GM12891 (cell line): Measurements from ENCODE around the gene DCP1B.

Experiments used
- POLR2A ChIP-seq: IDR thresholded peaks from 2 replicates; pipeline ENCODE4 v1.6.1; 2011; ENCODE audit warnings: low read depth, low read length, control low read depth
- POLR2AphosphoS5 ChIP-seq: IDR thresholded peaks from 2 replicates; pipeline ENCODE4 v1.6.1; 2011; ENCODE audit warnings: low read depth, low read length, control low read depth
- TAF1 ChIP-seq: IDR thresholded peaks from 2 replicates; pipeline ENCODE4 v1.6.1; 2011; ENCODE audit warnings: low read depth, low read length, control low read depth

DNA sequence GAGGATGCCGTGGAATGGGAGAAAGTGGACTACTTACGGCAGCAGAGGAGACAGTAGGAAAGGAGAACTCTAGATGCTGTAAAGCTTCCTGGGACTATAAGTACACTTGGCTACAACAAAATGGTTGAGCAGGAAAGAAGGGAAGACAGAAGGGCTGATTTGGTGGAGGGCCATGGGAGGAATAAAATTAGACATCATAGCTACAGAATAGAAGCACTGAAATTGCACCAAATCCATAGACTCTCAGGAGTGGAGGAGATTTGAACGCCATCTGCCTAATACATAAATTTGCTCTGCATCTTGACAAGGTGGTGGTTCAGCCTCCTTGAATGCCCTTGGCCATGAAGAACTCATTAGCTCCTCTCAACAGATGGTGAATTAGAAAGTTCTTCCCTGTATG, 16.3 kb upstream of the DCP1B start:
- no peak for TF ChIP-seq POLR2A
- TF ChIP-seq POLR2AphosphoS5, result no peak
- TF ChIP-seq TAF1, result no peak
